K562 (cell line): ENCODE measurements around the gene SERPINB2. TPM values are rescaled to one million over a fixed set of nuclear protein-coding genes. Genes with fewer than 3 reads are reported as not detected.

Experiments
- ATAC-seq: fragments of 200-7000 bp; cut with Tn5 transposase; 3 replicates; pipeline ENCODE4 v1.9.1; 2020; ENCODE audit warnings: moderate library complexity
- BruUV-seq: library from RNA; stranded (reverse); fragments of 400-500 nt; replicated peaks from 2 replicates; lab custom pipeline; 2021; lab: Mats Ljungman, UMichigan
- CTCF ChIA-PET: fragments of 300-600 bp; formaldehyde crosslinking; extraction: SDS; loops from one replicate; lab custom pipeline; 2021; ENCODE audit warnings: low intra/inter-chr PET ratio; lab: Yijun Ruan, JAX
- POLR2A ChIA-PET: fragments of 300-600, 350-650 bp; sonication (Branson Sonifier 250); formaldehyde crosslinking; extraction: SDS; loops from one replicate; lab custom pipeline; 2021; ENCODE audit warnings: antibody characterized with exemption, inconsistent platforms; lab: Yijun Ruan, JAX
- DNase-seq, 4 experiments: peaks; one replicate each; pipeline versions ENCODE4 v3.0.0 to v3.0.0-alpha.2; 2011 to 2018; ENCODE audit warnings: low spot score in 3 of 4, mixed read lengths in 3 of 4; ENCODE audit errors: extremely low read depth in 1 of 4
- FAIRE-seq: peaks from 2 replicates; lab custom pipeline; 2011; peaks lifted over from hg19 to GRCh38; lab: Jason Lieb, UNC
- H2AFZ ChIP-seq: 2 replicates; pipeline ENCODE4 v1.6.0; 2011; ENCODE audit warnings: low read depth, low read length, control low read depth, inconsistent platforms
- H3K27ac ChIP-seq: fragments of 200-600 bp; 3 replicates; pipeline ENCODE4 v1.8.0; 2011; ENCODE audit warnings: low read depth, mild to moderate bottlenecking, control low read depth, inconsistent platforms, low read length, moderate library complexity, mixed read lengths; ENCODE audit errors: extremely low read depth
- H3K27me3 ChIP-seq, 2 experiments: fragments of 300-600 bp in 1 of 2; 2 replicates in 1 of 2; 3 replicates in 1 of 2; pipeline versions ENCODE4 v1.6.0 to v1.8.0; 2011; ENCODE audit warnings: inconsistent platforms in 2 of 2, low read length in 2 of 2, mild to moderate bottlenecking in 1 of 2, mixed read lengths in 1 of 2, moderate library complexity in 1 of 2; ENCODE audit not compliant: control insufficient read depth in 2 of 2, insufficient read depth in 2 of 2
- H3K36me3 ChIP-seq: fragments of 300-600 bp; 3 replicates; pipeline ENCODE4 v1.8.0; 2011; ENCODE audit warnings: mild to moderate bottlenecking, low read length, inconsistent platforms; ENCODE audit not compliant: control insufficient read depth, insufficient read depth
- H3K4me1 ChIP-seq, 2 experiments: fragments of 200-600 bp in 1 of 2; replicated peaks in 1 of 2; 2 replicates in 1 of 2; 3 replicates in 1 of 2; pipeline versions ENCODE4 v1.5.1 to v1.8.0; 2011; ENCODE audit warnings: inconsistent platforms in 2 of 2, low read length in 2 of 2, mild to moderate bottlenecking in 1 of 2, mixed read lengths in 1 of 2, moderate library complexity in 1 of 2; ENCODE audit not compliant: control insufficient read depth in 2 of 2, insufficient read depth in 2 of 2
- H3K4me2 ChIP-seq: 2 replicates; pipeline ENCODE4 v1.6.1; 2011; ENCODE audit warnings: low read length, control low read depth, inconsistent platforms, mixed read lengths; ENCODE audit not compliant: insufficient read depth
- H3K4me3 ChIP-seq: fragments of 200-600 bp; sonication (generic), shearing (Covaris generic); 2 replicates; pipeline ENCODE4 v1.5.1; 2016; ENCODE audit warnings: control low read depth, inconsistent platforms
- H3K79me2 ChIP-seq: fragments of 200-600 bp; 3 replicates; pipeline ENCODE4 v1.8.0; 2011; ENCODE audit warnings: low read length, inconsistent platforms; ENCODE audit not compliant: control insufficient read depth, insufficient read depth
- H3K9ac ChIP-seq, 2 experiments: 2 replicates each; pipeline versions ENCODE4 v1.6.0 to v1.6.1; 2011; ENCODE audit warnings: low read depth in 2 of 2, low read length in 2 of 2, control low read depth in 1 of 2, inconsistent platforms in 1 of 2, mild to moderate bottlenecking in 1 of 2, mixed read lengths in 1 of 2; ENCODE audit not compliant: insufficient read depth in 1 of 2
- H3K9me1 ChIP-seq: one replicate; pipeline ENCODE4 v1.6.0; 2011; ENCODE audit warnings: inconsistent platforms, mild to moderate bottlenecking, low read length, moderate library complexity; ENCODE audit not compliant: control insufficient read depth, insufficient read depth
- H3K9me3 ChIP-seq: replicated peaks from 2 replicates; pipeline ENCODE4 v1.5.1; 2011; ENCODE audit warnings: low read depth, low read length, inconsistent platforms; ENCODE audit not compliant: control insufficient read depth, insufficient read depth
- H4K20me1 ChIP-seq: replicated peaks from 2 replicates; pipeline ENCODE4 v1.6.1; 2011; ENCODE audit warnings: low read length, inconsistent platforms, mixed read lengths; ENCODE audit not compliant: control insufficient read depth, insufficient read depth
- ATF1 ChIP-seq, 2 experiments: fragments of 450-650 bp in 1 of 2; IDR thresholded peaks; 2 replicates each; pipeline ENCODE4 v1.6.1; 2016; ENCODE audit warnings: missing compliant biosample characterization in 1 of 2, missing genetic modification characterization in 1 of 2
- E2F8 ChIP-seq: fragments of 450-650 bp; IDR thresholded peaks from 2 replicates; pipeline ENCODE4 v1.7.1; 2018; ENCODE audit warnings: mild to moderate bottlenecking, low read depth; ENCODE audit not compliant: partially characterized antibody
- ESRRB ChIP-seq: fragments of 250-450 bp; sonication (Bioruptor Pico); IDR thresholded peaks from 2 replicates; pipeline ENCODE4 v1.5.0; 2020; ENCODE audit warnings: mild to moderate bottlenecking, moderate library complexity, borderline replicate concordance
- HDAC2 ChIP-seq: fragments of 450-650 bp; IDR thresholded peaks from 2 replicates; pipeline ENCODE4 v1.6.1; 2016; ENCODE audit warnings: mild to moderate bottlenecking
- HES1 ChIP-seq: fragments of 450-650 bp; IDR thresholded peaks from 2 replicates; pipeline ENCODE4 v1.6.1; 2016; ENCODE audit warnings: low read depth, mild to moderate bottlenecking, moderate library complexity
- HNRNPK ChIP-seq: fragments of 200-400 bp; formaldehyde crosslinking; IDR thresholded peaks from one replicate; pipeline ENCODE4 v1.6.1; 2018; ENCODE audit warnings: mild to moderate bottlenecking, low read depth, low read length; ENCODE audit not compliant: poor library complexity, severe bottlenecking
- MECOM ChIP-seq: fragments of 250-450 bp; sonication (Bioruptor Pico); IDR thresholded peaks from 2 replicates; pipeline ENCODE4 v1.8.0; 2022; ENCODE audit warnings: inconsistent platforms
- NFE2 ChIP-seq: IDR thresholded peaks from 2 replicates; pipeline ENCODE4 v1.6.1; 2014; ENCODE audit warnings: antibody characterized with exemption, low read depth
- NR2C2 ChIP-seq, 2 experiments: fragments of 200-800 bp in 1 of 2; sonication (Bioruptor generic) in 1 of 2; sonication (generic) in 1 of 2; formaldehyde crosslinking in 1 of 2; IDR thresholded peaks; 2 replicates each; pipeline versions ENCODE4 v1.6.1 to v1.8.0; 2016 to 2022; ENCODE audit warnings: mild to moderate bottlenecking in 1 of 2, missing compliant biosample characterization in 1 of 2, missing genetic modification characterization in 1 of 2, missing genetic modification reagents in 1 of 2
- PML ChIP-seq: IDR thresholded peaks from 2 replicates; pipeline ENCODE4 v1.6.1; 2012; ENCODE audit warnings: low read length, inconsistent platforms
- SIN3B ChIP-seq: fragments of 450-650 bp; IDR thresholded peaks from 2 replicates; pipeline ENCODE4 v1.6.1; 2017; ENCODE audit warnings: low read depth, mild to moderate bottlenecking, moderate library complexity
- TFAM ChIP-seq: fragments of 250-450 bp; sonication (Bioruptor Pico); conservative IDR thresholded peaks from 2 replicates; pipeline ENCODE4 v1.5.0; 2021; ENCODE audit warnings: mild to moderate bottlenecking, moderate library complexity
- ZBTB11 ChIP-seq, 3 experiments: fragments of 200-800 bp in 1 of 3; fragments of 250-450 bp in 1 of 3; fragments of 450-650 bp in 1 of 3; sonication (Bioruptor Pico) in 1 of 3; sonication (Bioruptor generic) in 1 of 3; formaldehyde crosslinking in 1 of 3; IDR thresholded peaks; 2 replicates each; pipeline versions ENCODE4 v1.6.1 to v1.8.0; 2016 to 2022; ENCODE audit warnings: mild to moderate bottlenecking in 2 of 3, missing genetic modification characterization in 2 of 3, missing compliant biosample characterization in 1 of 3, moderate library complexity in 1 of 3
- ZFX ChIP-seq: sonication (generic); formaldehyde crosslinking; IDR thresholded peaks from 2 replicates; pipeline ENCODE4 v1.8.0; 2022; ENCODE audit warnings: mild to moderate bottlenecking, missing genetic modification reagents, moderate library complexity
- ZNF3 ChIP-seq: fragments of 250-450 bp; sonication (Bioruptor Pico); IDR thresholded peaks from 2 replicates; pipeline ENCODE4 v1.5.0; 2021; ENCODE audit warnings: mild to moderate bottlenecking, moderate library complexity
- ZNF311 ChIP-seq: fragments of 250-450 bp; sonication (Bioruptor Pico); IDR thresholded peaks from 2 replicates; pipeline ENCODE4 v1.4.0; 2020; ENCODE audit warnings: mild to moderate bottlenecking, moderate library complexity
- ZNF766 ChIP-seq: fragments of 200-800 bp; sonication (Bioruptor generic); conservative IDR thresholded peaks from 2 replicates; pipeline ENCODE4 v1.6.1; 2016; ENCODE audit warnings: missing genetic modification characterization, missing compliant biosample characterization
- WGBS: fragments of 100-300 bp; shearing (Covaris generic); methylation state at CpG from one replicate; pipeline ENCODE4 v1.1.6; 2016; ENCODE audit warnings: low coverage, mixed read lengths; ENCODE audit not compliant: insufficient coverage; ENCODE audit errors: missing lambda C conversion rate; 5-methylcytosine and 5-hydroxymethylcytosine counted together
- in situ Hi-C: fragments of 300-500 bp; cut with MboI; formaldehyde crosslinking; loops from 4 replicates; pipeline ENCODE4 v1.15.0; 2018; ENCODE audit warnings: inconsistent platforms, mixed read lengths
- intact Hi-C: fragments of 100-400 bp; cut with micrococcal nuclease; formaldehyde crosslinking; loops from 2 replicates; pipeline ENCODE4 v1.14.2; 2022
- polyA plus RNA-seq, 8 experiments: library from polyadenylated mRNA; depleted of rRNA in 4 of 8; stranded (reverse) in 5 of 8; unstranded in 3 of 8; fragments of >200 nt; fragmentation: Nextera tagmentation in 2 of 8; fragmentation: Illumina TruSeq in 1 of 8; extraction: Ambion mirVana in 2 of 8; extraction: Trizol in 1 of 8; gene quantifications; 2 replicates each; pipeline versions ENCODE4 v1.2.1 to v1.2.3, GENCODE V29; 2011 to 2014; ENCODE audit warnings: inconsistent platforms in 1 of 8, missing spikeins in 1 of 8
- total RNA-seq, 7 experiments: library from RNA; depleted of rRNA in 6 of 7; stranded (reverse); fragments of >200 nt in 6 of 7; fragmentation: Illumina TruSeq in 2 of 7; extraction: Trizol in 2 of 7; gene quantifications; 2 replicates each; pipeline versions ENCODE4 v1.2.1 to v1.2.3, GENCODE V29; 2011 to 2021; ENCODE audit warnings: low replicate concordance in 1 of 7

Gene SERPINB2
- total and polyA plus RNA-seq, 9 of the 15 experiments (the other 6 are each of a cell fraction or from before 2014, with no cell fraction given): 0.03 to 0.13 (median 0.09) TPM; not detected in 5

- FAIRE-seq (no peak), ATAC-seq (no peak), DNase-seq (no peak)
- ChIA-PET CTCF (no interaction called here), POLR2A (no interaction called here)
- Histone ChIP-seq H4K20me1 (no peaks in the 10 kb centered on the region), H3K4me3 (no peak overlapping the region), H3K9me3 (no peaks in the 10 kb centered on the region), H3K4me1 (no peaks in the 10 kb centered on the region), H3K9me1 (no peaks in the 10 kb centered on the region), H2AFZ (no peak overlapping the region), H3K27ac (no peak overlapping the region), H3K27me3 (no peaks in the 10 kb centered on the region), H3K4me2 (no peak overlapping the region), H3K9ac (no peak overlapping the region), H3K79me2 (no peaks in the 10 kb centered on the region), H3K36me3 (no peaks in the 10 kb centered on the region)
- BruUV-seq: no TSS peak
- in situ Hi-C loops (no loop called here), intact Hi-C loops (no loop called here)
- WGBS: 0% methylated on average over 3 of the region's 4 CpGs
- no peak for TF ChIP-seq HES1
- no peak for TF ChIP-seq ESRRB (CRISPR knock-in tag)
- TF ChIP-seq TFAM (CRISPR knock-in tag): no peak
- no peak for TF ChIP-seq PML
- TF ChIP-seq ATF1 (CRISPR knock-in tag; IDR thresholded peaks at IDR 0.05): no peak
- no peak for TF ChIP-seq ATF1 (tag; IDR thresholded peaks at IDR 0.05)
- TF ChIP-seq SIN3B: no peak
- no peak for TF ChIP-seq MECOM (CRISPR knock-in tag)
- TF ChIP-seq ZBTB11 (CRISPR knock-in tag; IDR thresholded peaks at IDR 0.05): no peak
- TF ChIP-seq HDAC2: no peak
- no peak for TF ChIP-seq ZFX
- no peak for TF ChIP-seq ZNF311
- TF ChIP-seq NFE2: no peak
- no peak for TF ChIP-seq HNRNPK
- TF ChIP-seq ZNF3 (CRISPR knock-in tag): no peak
- TF ChIP-seq E2F8: no peak
- no peak for TF ChIP-seq ZNF766 (CRISPR knock-in tag)
- TF ChIP-seq NR2C2 (CRISPR knock-in tag; IDR thresholded peaks at IDR 0.05): no peak
- no peak for TF ChIP-seq NR2C2 (tag; IDR thresholded peaks at IDR 0.05)
Observed at GRCh38 chr18:63881851-63882250, 5.7 kb upstream of the SERPINB2 start.
